ENCODE results near the gene MRTO4. TPM values are rescaled to one million over a fixed set of nuclear protein-coding genes. Genes with fewer than 3 reads are reported as not detected.
A peak's percentile ranks its signal among the peaks of the same experiment; 100 is the strongest.
"Not testable (repeated sequence)": the region's sequence is repeated elsewhere in the genome, so short reads cannot be mapped to it uniquely, and the experiment has no call there.

MRTO4 gene
- polyA plus RNA-seq, 3 donors: 4.9 to 8.7 (median 8.4) TPM

DNA sequence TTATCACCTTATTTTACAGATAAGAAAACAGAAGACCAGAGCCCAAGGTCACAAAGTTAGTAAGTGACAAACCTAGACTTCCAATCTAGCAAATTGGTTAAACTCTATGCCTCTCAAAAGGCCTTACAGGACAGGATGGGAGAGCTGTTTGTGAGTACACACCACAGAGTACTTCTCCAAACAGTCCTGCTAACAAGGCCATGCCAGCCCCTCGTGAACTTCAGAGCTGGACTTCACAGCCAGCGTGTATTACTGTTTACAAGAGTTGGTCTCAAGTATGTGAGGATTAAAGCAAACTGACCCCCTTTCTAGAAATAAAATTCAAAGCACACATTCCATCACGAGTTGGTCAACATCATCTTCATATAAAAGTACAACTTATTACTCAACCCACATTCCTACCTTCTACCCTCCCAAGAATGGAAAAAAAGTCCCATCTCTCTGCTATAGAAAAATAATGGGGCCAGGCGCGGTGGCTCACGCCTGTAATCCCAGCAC is 21.7 kb upstream of the MRTO4 start:
- peaks cover 89 to 99% of the 10 kb centered on the region in 2 donors for H3K36me3 ChIP-seq (replicated peaks in 1 of 2; ENCODE audit: control insufficient read depth in 1 of 2, insufficient read depth in 2 of 2, low read length in 2 of 2)
- no peaks in the 10 kb centered on the region for H3K27me3 ChIP-seq (ENCODE audit: control insufficient read depth in 2 of 2, insufficient read depth in 2 of 2, low read length in 2 of 2)
- no peak overlapping the region for H3K27ac ChIP-seq (ENCODE audit: low read depth in 1 of 2, low read length in 2 of 2)
- no peak for DNase-seq
- intact Hi-C loops (cut with micrococcal nuclease): no loop called here
- TF ChIP-seq, protein P1, sequence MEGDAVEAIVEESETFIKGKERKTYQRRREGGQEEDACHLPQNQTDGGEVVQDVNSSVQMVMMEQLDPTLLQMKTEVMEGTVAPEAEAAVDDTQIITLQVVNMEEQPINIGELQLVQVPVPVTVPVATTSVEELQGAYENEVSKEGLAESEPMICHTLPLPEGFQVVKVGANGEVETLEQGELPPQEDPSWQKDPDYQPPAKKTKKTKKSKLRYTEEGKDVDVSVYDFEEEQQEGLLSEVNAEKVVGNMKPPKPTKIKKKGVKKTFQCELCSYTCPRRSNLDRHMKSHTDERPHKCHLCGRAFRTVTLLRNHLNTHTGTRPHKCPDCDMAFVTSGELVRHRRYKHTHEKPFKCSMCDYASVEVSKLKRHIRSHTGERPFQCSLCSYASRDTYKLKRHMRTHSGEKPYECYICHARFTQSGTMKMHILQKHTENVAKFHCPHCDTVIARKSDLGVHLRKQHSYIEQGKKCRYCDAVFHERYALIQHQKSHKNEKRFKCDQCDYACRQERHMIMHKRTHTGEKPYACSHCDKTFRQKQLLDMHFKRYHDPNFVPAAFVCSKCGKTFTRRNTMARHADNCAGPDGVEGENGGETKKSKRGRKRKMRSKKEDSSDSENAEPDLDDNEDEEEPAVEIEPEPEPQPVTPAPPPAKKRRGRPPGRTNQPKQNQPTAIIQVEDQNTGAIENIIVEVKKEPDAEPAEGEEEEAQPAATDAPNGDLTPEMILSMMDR (IDR thresholded peaks at IDR 0.05): no peak
- H3K9ac ChIP-seq (ENCODE audit: insufficient read depth, low read length, poor library complexity, severe bottlenecking): no peak overlapping the region
- no peaks in the 10 kb centered on the region for H3K27me3 Mint-ChIP-seq (ENCODE audit: low read depth in 3 of 3)
- H3K4me3 ChIP-seq (replicated peaks in 1 of 3; ENCODE audit: low read depth in 2 of 3, low read length in 3 of 3): no peak overlapping the region
- H3K9me3 Mint-ChIP-seq: no peaks in the 10 kb centered on the region
- WGBS (ENCODE audit: insufficient coverage): 88% methylated on average over 4 of the region's 6 CpGs
- H3K79me2 ChIP-seq (ENCODE audit: insufficient read depth, low read length): no peaks in the 10 kb centered on the region
- no peak overlapping the region for H3K4me3 Mint-ChIP-seq
- H3K9me3 ChIP-seq (replicated peaks in 1 of 2; ENCODE audit: control insufficient read depth in 1 of 2, insufficient read depth in 1 of 2, low read length in 2 of 2): no peaks in the 10 kb centered on the region
- H3K36me3 Mint-ChIP-seq: peaks cover 90 to 97% of the 10 kb centered on the region in 2 donors
- no peaks in the 10 kb centered on the region for H3K4me1 ChIP-seq (ENCODE audit: control insufficient read depth in 1 of 2, insufficient read depth in 2 of 2, low read length in 2 of 2)
- H3K4me2 ChIP-seq (replicated peaks; ENCODE audit: extremely low read depth, low read length, poor library complexity, severe bottlenecking): no peak overlapping the region
- H2AFZ ChIP-seq (ENCODE audit: insufficient read depth, low read depth, low read length, poor library complexity, severe bottlenecking): no peak overlapping the region
- no peaks in the 10 kb centered on the region for H3K4me1 Mint-ChIP-seq
- H4K20me1 ChIP-seq (ENCODE audit: insufficient read depth, low read length): peaks cover 2% of the 10 kb centered on the region
- H3K27ac Mint-ChIP-seq: peak overlapping the region in 1 of 7 donors; percentile 55

DNA sequence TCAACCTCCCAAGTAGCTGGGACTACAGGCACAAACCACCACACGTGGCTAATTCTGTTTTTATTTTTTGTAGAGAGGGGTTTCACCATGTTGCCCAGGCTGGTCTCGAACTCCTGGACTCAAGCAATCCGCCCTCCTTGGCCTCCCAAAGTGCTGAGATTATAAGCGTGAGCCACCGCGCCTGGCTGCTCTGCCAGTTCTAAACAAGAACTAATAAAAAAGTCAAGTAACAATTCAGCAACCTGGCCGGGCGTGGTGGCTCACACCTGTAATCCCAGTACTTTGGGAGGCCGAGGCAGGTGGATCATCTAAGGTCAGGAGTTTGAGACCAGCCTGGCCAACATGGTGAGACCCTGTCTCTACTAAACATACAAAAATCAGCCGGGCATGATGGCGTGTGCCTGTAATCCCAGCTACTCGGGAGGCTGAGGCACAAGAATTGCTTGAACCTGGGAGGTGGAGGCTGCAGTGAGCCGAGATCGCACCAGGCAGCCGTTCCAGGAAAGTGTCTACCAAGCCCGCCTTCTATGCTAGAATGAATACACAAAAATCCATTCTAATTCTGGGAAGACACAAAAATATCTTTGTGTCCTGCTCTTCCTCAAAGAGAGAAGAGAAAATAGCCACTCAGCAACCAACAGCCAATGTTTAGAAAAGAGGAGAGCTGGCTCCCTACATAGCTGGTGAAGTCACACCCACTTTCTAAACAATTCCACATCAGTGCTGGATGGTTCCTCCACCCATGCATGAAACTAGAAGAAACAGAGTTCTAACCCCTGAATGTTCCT is 19.7 kb upstream of the MRTO4 start:
- H3K9me3 Mint-ChIP-seq; H3K4me2 ChIP-seq (replicated peaks; ENCODE audit: extremely low read depth, low read length, poor library complexity, severe bottlenecking); H3K9me3 ChIP-seq (replicated peaks in 1 of 2; ENCODE audit: control insufficient read depth in 1 of 2, insufficient read depth in 1 of 2, low read length in 2 of 2); H3K4me1 ChIP-seq (ENCODE audit: control insufficient read depth in 1 of 2, insufficient read depth in 2 of 2, low read length in 2 of 2); H3K27me3 ChIP-seq (ENCODE audit: control insufficient read depth in 2 of 2, insufficient read depth in 2 of 2, low read length in 2 of 2); H3K4me3 ChIP-seq (replicated peaks in 1 of 3; ENCODE audit: low read depth in 2 of 3, low read length in 3 of 3); H3K27me3 Mint-ChIP-seq (ENCODE audit: low read depth in 3 of 3); H4K20me1 ChIP-seq (ENCODE audit: insufficient read depth, low read length); DNase-seq; H3K79me2 ChIP-seq (ENCODE audit: insufficient read depth, low read length); H3K9ac ChIP-seq (ENCODE audit: insufficient read depth, low read length, poor library complexity, severe bottlenecking); H3K4me1 Mint-ChIP-seq; H3K4me3 Mint-ChIP-seq; intact Hi-C loops (cut with micrococcal nuclease); H2AFZ ChIP-seq (ENCODE audit: insufficient read depth, low read depth, low read length, poor library complexity, severe bottlenecking): not testable (repeated sequence)
- over 99% methylated on average over 12 of the region's 16 CpGs for WGBS (ENCODE audit: insufficient coverage)
- Histone ChIP-seq H3K36me3 (replicated peaks in 1 of 2; ENCODE audit: control insufficient read depth in 1 of 2, insufficient read depth in 2 of 2, low read length in 2 of 2) (peaks cover 79 to 96% of the 10 kb centered on the region in 2 donors), H3K27ac (ENCODE audit: low read depth in 1 of 2, low read length in 2 of 2) (peak overlapping the region in 1 of 2 donors; percentile 8)
- Mint-ChIP-seq H3K27ac (peak overlapping the region in 2 of 7 donors; percentile 45 to 50), H3K36me3 (peaks cover 80 to 96% of the 10 kb centered on the region in 2 donors)

Data from CD14-positive monocyte (primary cell).